Caco-2 (cell line): ENCODE data around the gene C19orf47. TPM values are rescaled to one million over a fixed set of nuclear protein-coding genes. Genes with fewer than 3 reads are reported as not detected.
"Not testable (repeated sequence)": the region's sequence is repeated elsewhere in the genome, so short reads cannot be mapped to it uniquely, and the experiment has no call there.

ENCODE experiments used
- BruUV-seq: library from RNA; stranded (reverse); fragments of 400-500 nt; replicated peaks from 2 replicates; lab custom pipeline; 2021; lab: Mats Ljungman, UMichigan
- CTCF ChIA-PET: fragments of 300-600 bp; sonication (Branson Sonifier 250); formaldehyde crosslinking; loops from one replicate; lab custom pipeline; 2022; ENCODE audit warnings: antibody characterized with exemption; lab: Charles Lee
- POLR2A ChIA-PET: fragments of 300-600 bp; sonication (Branson Sonifier 250); formaldehyde crosslinking; loops from one replicate; lab custom pipeline; 2022; ENCODE audit warnings: antibody characterized with exemption; lab: Charles Lee
- DNase-seq, 2 experiments: peaks; one replicate each; pipeline versions ENCODE4 v3.0.0 to v3.0.0-alpha.2; 2020 to 2022
- H3K27me3 ChIP-seq: replicated peaks from 2 replicates; pipeline ENCODE4 v1.6.0; 2011; ENCODE audit warnings: low read length; ENCODE audit not compliant: control insufficient read depth, insufficient read depth
- H3K36me3 ChIP-seq: 2 replicates; pipeline ENCODE4 v1.5.1; 2011; ENCODE audit warnings: low read length; ENCODE audit not compliant: control insufficient read depth, insufficient read depth
- H3K4me1 ChIP-seq: fragments of 250-450 bp; sonication (Bioruptor Pico); 2 replicates; pipeline ENCODE4 v1.5.1; 2020; ENCODE audit warnings: mild to moderate bottlenecking
- H3K4me3 ChIP-seq: 2 replicates; pipeline ENCODE4 v1.5.1; 2011; ENCODE audit warnings: low read depth, mild to moderate bottlenecking, control low read depth, low read length
- H3K9me3 ChIP-seq: fragments of 250-450 bp; sonication (Bioruptor Pico); 2 replicates; pipeline ENCODE4 v1.5.1; 2020; ENCODE audit warnings: mild to moderate bottlenecking, moderate library complexity
- H3K27ac Mint-ChIP-seq: one replicate; pipeline ENCODE4 v1.8.0; 2022; ENCODE audit warnings: mixed read lengths; ENCODE audit not compliant: unreplicated experiment
- H3K27me3 Mint-ChIP-seq: one replicate; pipeline ENCODE4 v1.8.0; 2022; ENCODE audit warnings: mixed read lengths; ENCODE audit not compliant: insufficient read depth, unreplicated experiment
- H3K36me3 Mint-ChIP-seq: one replicate; pipeline ENCODE4 v1.8.0; 2022; ENCODE audit warnings: mild to moderate bottlenecking, mixed read lengths; ENCODE audit not compliant: insufficient read depth, unreplicated experiment
- H3K4me1 Mint-ChIP-seq: one replicate; pipeline ENCODE4 v1.8.0; 2022; ENCODE audit warnings: low read depth, mixed read lengths; ENCODE audit not compliant: unreplicated experiment
- H3K4me3 Mint-ChIP-seq: one replicate; pipeline ENCODE4 v1.8.0; 2022; ENCODE audit warnings: mild to moderate bottlenecking, moderate library complexity, mixed read lengths; ENCODE audit not compliant: unreplicated experiment
- H3K9me3 Mint-ChIP-seq: one replicate; pipeline ENCODE4 v1.8.0; 2022; ENCODE audit warnings: mixed read lengths; ENCODE audit not compliant: unreplicated experiment
- intact Hi-C: fragments of 100-400 bp; cut with micrococcal nuclease; formaldehyde crosslinking; loops from one replicate; pipeline ENCODE4 v1.10.0; 2022; ENCODE audit not compliant: unreplicated experiment
- total RNA-seq: library from RNA; stranded (reverse); gene quantifications from 2 replicates; pipeline ENCODE4 v1.2.3, GENCODE V29; 2022
- TF ChIP-seq, protein P1 (sequence below), 2 experiments: fragments of 200-600 bp in 1 of 2; IDR thresholded peaks; 1 replicate in 1 of 2; 2 replicates in 1 of 2; pipeline versions ENCODE4 v1.5.1 to v1.8.0; 2011 to 2022; ENCODE audit warnings: antibody characterized with exemption in 1 of 2, control low read depth in 1 of 2, inconsistent platforms in 1 of 2, low read depth in 1 of 2, low read length in 1 of 2, mild to moderate bottlenecking in 1 of 2, moderate library complexity in 1 of 2; ENCODE audit not compliant: insufficient read depth in 1 of 2, severe bottlenecking in 1 of 2, unreplicated experiment in 1 of 2

The C19orf47 gene
- total RNA-seq, 1 experiment from 2014 or later: 28.3 TPM

DNA sequence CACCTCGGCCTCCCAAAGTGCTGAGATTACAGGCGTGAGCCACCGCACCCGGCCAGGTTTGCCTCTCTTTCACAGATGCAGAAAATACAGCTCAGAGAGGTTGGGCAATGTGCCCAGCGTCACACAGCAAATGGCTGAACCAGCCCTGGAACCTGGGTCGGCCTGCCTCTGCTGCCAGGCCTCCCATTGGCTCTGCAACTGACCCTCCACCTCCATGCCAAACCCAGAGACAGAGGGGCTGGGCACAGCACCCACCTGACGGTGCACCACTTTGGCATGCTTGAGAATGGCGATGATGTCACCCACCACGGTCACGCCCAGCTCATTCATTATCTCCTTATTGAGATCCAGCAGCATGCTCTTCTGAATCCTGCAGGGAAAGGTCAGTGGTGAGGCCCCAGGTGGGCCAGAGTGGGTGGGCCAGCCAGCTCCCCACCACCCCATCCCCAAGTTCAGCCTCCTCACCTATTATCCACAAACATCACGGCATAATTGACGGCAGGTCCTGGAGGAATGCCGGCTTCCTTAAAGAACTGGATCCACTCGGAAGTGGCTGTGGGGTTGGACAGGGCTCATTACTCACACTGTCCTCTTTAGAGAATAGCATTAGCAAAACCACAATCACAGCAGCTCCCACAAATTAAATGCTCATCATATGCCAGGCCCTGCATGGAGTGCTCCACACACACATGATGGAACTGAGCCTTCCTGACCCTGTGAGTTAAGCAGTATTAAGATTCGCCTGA, 12.2 kb downstream of the C19orf47 start:
- BruUV-seq: no TSS peak
- no peak overlapping the region for H3K27ac Mint-ChIP-seq
- TF ChIP-seq, protein P1, sequence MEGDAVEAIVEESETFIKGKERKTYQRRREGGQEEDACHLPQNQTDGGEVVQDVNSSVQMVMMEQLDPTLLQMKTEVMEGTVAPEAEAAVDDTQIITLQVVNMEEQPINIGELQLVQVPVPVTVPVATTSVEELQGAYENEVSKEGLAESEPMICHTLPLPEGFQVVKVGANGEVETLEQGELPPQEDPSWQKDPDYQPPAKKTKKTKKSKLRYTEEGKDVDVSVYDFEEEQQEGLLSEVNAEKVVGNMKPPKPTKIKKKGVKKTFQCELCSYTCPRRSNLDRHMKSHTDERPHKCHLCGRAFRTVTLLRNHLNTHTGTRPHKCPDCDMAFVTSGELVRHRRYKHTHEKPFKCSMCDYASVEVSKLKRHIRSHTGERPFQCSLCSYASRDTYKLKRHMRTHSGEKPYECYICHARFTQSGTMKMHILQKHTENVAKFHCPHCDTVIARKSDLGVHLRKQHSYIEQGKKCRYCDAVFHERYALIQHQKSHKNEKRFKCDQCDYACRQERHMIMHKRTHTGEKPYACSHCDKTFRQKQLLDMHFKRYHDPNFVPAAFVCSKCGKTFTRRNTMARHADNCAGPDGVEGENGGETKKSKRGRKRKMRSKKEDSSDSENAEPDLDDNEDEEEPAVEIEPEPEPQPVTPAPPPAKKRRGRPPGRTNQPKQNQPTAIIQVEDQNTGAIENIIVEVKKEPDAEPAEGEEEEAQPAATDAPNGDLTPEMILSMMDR (IDR thresholded peaks at IDR 0.05; ENCODE audit: insufficient read depth in 1 of 2, low read depth in 1 of 2, low read length in 1 of 2, severe bottlenecking in 1 of 2, unreplicated experiment in 1 of 2): no peak
- H3K4me1 ChIP-seq: no peaks in the 10 kb centered on the region
- H3K9me3 ChIP-seq: no peaks in the 10 kb centered on the region
- no peaks in the 10 kb centered on the region for H3K27me3 Mint-ChIP-seq
- no peaks in the 10 kb centered on the region for H3K27me3 ChIP-seq
- H3K4me3 Mint-ChIP-seq: no peak overlapping the region
- no peaks in the 10 kb centered on the region for H3K9me3 Mint-ChIP-seq
- peaks cover under 1% of the 10 kb centered on the region; the same call in 1 of the 2 replicates for H3K36me3 ChIP-seq
- no peak overlapping the region for H3K4me3 ChIP-seq
- no peaks in the 10 kb centered on the region for H3K4me1 Mint-ChIP-seq
- peaks cover 67% of the 10 kb centered on the region for H3K36me3 Mint-ChIP-seq
- CTCF ChIA-PET: interaction anchor here (0.8 kb wide), 1 partner anchor 31 kb away, joined by 4 read pairs; no protein-coding TSS in a partner anchor
- POLR2A ChIA-PET: no interaction called here
- intact Hi-C loops: no loop called here
- no peak for DNase-seq

- H3K4me3 ChIP-seq: no peak overlapping the region
- no peaks in the 10 kb centered on the region for H3K27me3 ChIP-seq
- BruUV-seq: no TSS peak
- intact Hi-C loops: no loop called here
- H3K4me1 Mint-ChIP-seq: no peaks in the 10 kb centered on the region
- H3K9me3 ChIP-seq: no peaks in the 10 kb centered on the region
- no peak for DNase-seq
- TF ChIP-seq, protein P1 (IDR thresholded peaks at IDR 0.05; ENCODE audit: insufficient read depth in 1 of 2, low read depth in 1 of 2, low read length in 1 of 2, severe bottlenecking in 1 of 2, unreplicated experiment in 1 of 2): no peak
- H3K4me1 ChIP-seq: no peaks in the 10 kb centered on the region
- H3K27me3 Mint-ChIP-seq: no peaks in the 10 kb centered on the region
- CTCF ChIA-PET: interaction anchor here (0.6 kb wide), 1 partner anchor 1449 kb away, joined by 4 read pairs; no protein-coding TSS in a partner anchor
- no peak overlapping the region for H3K27ac Mint-ChIP-seq
- peaks cover 74% of the 10 kb centered on the region for H3K36me3 Mint-ChIP-seq
- H3K4me3 Mint-ChIP-seq: no peak overlapping the region
- H3K36me3 ChIP-seq: peaks cover 2% of the 10 kb centered on the region
- H3K9me3 Mint-ChIP-seq: no peaks in the 10 kb centered on the region
- POLR2A ChIA-PET: no interaction called here
Measured at GRCh38 chr19:40335101-40335500, 13.1 kb downstream of the C19orf47 start.

- H3K9me3 ChIP-seq, H3K4me1 ChIP-seq, POLR2A ChIA-PET, CTCF ChIA-PET, H3K4me1 Mint-ChIP-seq, intact Hi-C loops, H3K4me3 Mint-ChIP-seq, H3K36me3 ChIP-seq, H3K4me3 ChIP-seq, BruUV-seq, H3K9me3 Mint-ChIP-seq, H3K27me3 Mint-ChIP-seq, DNase-seq, H3K27ac Mint-ChIP-seq, H3K27me3 ChIP-seq: not testable (repeated sequence)
- H3K36me3 Mint-ChIP-seq: peaks cover 78% of the 10 kb centered on the region
Measured at GRCh38 chr19:40333083-40333482, 15.1 kb downstream of the C19orf47 start.
